Heart left ventricle (tissue), 16 donors: ENCODE data around the gene FBXW5. TPM values are rescaled to one million over a fixed set of nuclear protein-coding genes. Genes with fewer than 3 reads are reported as not detected.

Experiments
- ATAC-seq, 4 donors: fragments of 200-7000 bp; cut with Tn5 transposase; one replicate each; pipeline ENCODE4 v1.9.1; 2020 to 2022; ENCODE audit warnings: moderate library complexity in 4 of 4, mild to moderate bottlenecking in 3 of 4, moderate number of reproducible peaks in 1 of 4
- DNase-seq, 5 donors: peaks; one replicate each; pipeline ENCODE4 v3.0.0-alpha.2; 2020
- H3K27ac ChIP-seq, 12 donors: fragments of 200-600 bp; sonication (generic) in 4 of 12; one replicate each; pipeline versions ENCODE4 v1.5.0 to v1.8.0; 2016 to 2022; ENCODE audit warnings: mild to moderate bottlenecking in 2 of 12
- H3K27me3 ChIP-seq, 9 donors: fragments of 200-600 bp; sonication (generic) in 2 of 9; one replicate each; pipeline versions ENCODE4 v1.5.1 to v1.8.0; 2016 to 2022; ENCODE audit warnings: mild to moderate bottlenecking in 3 of 9
- H3K36me3 ChIP-seq, 9 donors: fragments of 200-600 bp; sonication (generic) in 2 of 9; one replicate each; pipeline versions ENCODE4 v1.5.0 to v1.8.0; 2018 to 2022; ENCODE audit warnings: mild to moderate bottlenecking in 2 of 9
- H3K4me1 ChIP-seq, 12 donors: fragments of 200-600 bp; sonication (generic) in 4 of 12; one replicate each; pipeline versions ENCODE4 v1.5.0 to v1.8.0; 2016 to 2022; ENCODE audit warnings: mild to moderate bottlenecking in 3 of 12
- H3K4me3 ChIP-seq, 12 donors: fragments of 200-600 bp; sonication (generic) in 4 of 12; one replicate each; pipeline versions ENCODE4 v1.5.0 to v1.8.0; 2017 to 2022; ENCODE audit warnings: mild to moderate bottlenecking in 9 of 12, moderate library complexity in 4 of 12
- H3K9me3 ChIP-seq, 12 donors: fragments of 200-600 bp; sonication (generic) in 4 of 12; one replicate each; pipeline versions ENCODE4 v1.5.0 to v1.8.0; 2016 to 2022; ENCODE audit warnings: mild to moderate bottlenecking in 1 of 12
- CTCF ChIP-seq, 12 donors: fragments of 200-600 bp; sonication (generic) in 4 of 12; IDR thresholded peaks; one replicate each; pipeline versions ENCODE4 v1.5.0 to v1.8.0; 2018 to 2022; ENCODE audit warnings: antibody characterized with exemption in 12 of 12, mild to moderate bottlenecking in 5 of 12
- POLR2A ChIP-seq, 2 donors: fragments of 450-650 bp; IDR thresholded peaks; one replicate each; pipeline ENCODE4 v1.6.1; 2017; ENCODE audit warnings: antibody characterized with exemption in 2 of 2, mild to moderate bottlenecking in 2 of 2, moderate library complexity in 2 of 2
- WGBS, 4 donors: extraction: QIAGEN DNeasy Blood & Tissue Kit in 2 of 4; methylation state at CpG; one replicate each; pipeline versions ENCODE4 v1.1.5 to v1.1.7; 2013 to 2018; 5-methylcytosine and 5-hydroxymethylcytosine counted together
- intact Hi-C, 10 donors: fragments of 100-400 bp; cut with DNase I; formaldehyde crosslinking; loops; one replicate each; pipeline versions ENCODE4 v1.11.1 to v1.14.2; 2022
- polyA plus RNA-seq, 2 donors: library from polyadenylated mRNA; stranded (reverse); fragments of 200-250 nt; gene quantifications; one replicate each; pipeline ENCODE4 v1.2.3, GENCODE V29; 2013
- total RNA-seq, 9 donors: library from RNA; depleted of rRNA in 2 of 9; stranded (reverse); fragments of >200 nt in 2 of 9; fragmentation: NEBNext Ultra II Directional in 3 of 9; extraction: Animal tissue kit (Norgen Biotek cat#: 25700) in 3 of 9; gene quantifications; one replicate each; pipeline versions ENCODE4 v1.1.0 to v1.2.4, GENCODE V29; 2016 to 2023
- donor health status: ischemic (EF 13 %, LVEDD 7.1; RV severe dilation, severe dysfunction).
- donor health status: healthy with polysubstance abuse.
- donor health status: DM: no; HTN: yes; CAD: no.
- donor health status: DM: no; HTN: no; CAD: no.
- donor health status: ischemic (EF 25% LVEDD 6.9; RV normal size, moderate dysfunction).
- donor health status: ischemic (EF 25% LVEDD 5.7; RV mildly dilated, moderate dysfunction).
- donor health status: healthy.
- donor health status: DM: yes; HTN: yes; CAD: no.
- donor health status: ischemic (EF 35%, LVEDD 5.7; RV mildly dilated, moderate dysfunction).
- donor health status: nonischemic (EF 11% LVEDD 7.7; RV severe dilation, severe dysfunction).
- donor health status: DM: yes; HTN: yes; CAD: no.
- donor health status: PGD.
- donor health status: ischemic (EF 29% LVEDD 5.4; RV normal size, mild dysfunction).
- donor health status: nonischemic (EF 23%, LVEDD 6.1; RV moderate dilation, normal function).

The FBXW5 gene
- total and polyA plus RNA-seq, 11 donors = 110 to 388 (median 148) TPM

- Histone ChIP-seq H3K27ac (no peak overlapping the region), H3K4me1 (no peaks in the 10 kb centered on the region), H3K4me3 (no peak overlapping the region), H3K36me3 (peaks cover 0 to 92% (median 66%) of the 10 kb centered on the region in 9 donors), H3K27me3 (no peaks in the 10 kb centered on the region), H3K9me3 (no peaks in the 10 kb centered on the region)
- intact Hi-C loops = no loop called here
- DNase-seq (no peak), ATAC-seq (no peak)
- TF ChIP-seq CTCF (IDR thresholded peaks at IDR 0.05) (no peak), POLR2A (IDR thresholded peaks at IDR 0.05) (no peak)
- 85 to 91% (median 90%) methylated on average over 14 to 17 of the region's 17 CpGs for WGBS, 4 donors
Observed at GRCh38 chr9:136913701-136914438, 30.7 kb downstream of the FBXW5 start.

- DNase-seq (no peak), ATAC-seq (no peak)
- 83 to 91% (median 88%) methylated on average over 11 to 12 of the region's 12 CpGs for WGBS, 4 donors
Observed at GRCh38 chr9:136910901-136911245, 33.7 kb downstream of the FBXW5 start.

GRCh38 chr9:136910197-136910900 lies 34.2 kb downstream of the FBXW5 start:
- intact Hi-C loops = no loop called here
- TF ChIP-seq POLR2A (IDR thresholded peaks at IDR 0.05) = no peak
- no peak for TF ChIP-seq CTCF (IDR thresholded peaks at IDR 0.05)

More at GRCh38 chr9:136910901-136911245, 33.7 kb downstream of the FBXW5 start:
- Histone ChIP-seq H3K27ac (no peak overlapping the region), H3K36me3 (peaks cover 0 to 95% (median 61%) of the 10 kb centered on the region in 9 donors), H3K9me3 (no peaks in the 10 kb centered on the region), H3K4me3 (no peak overlapping the region), H3K4me1 (no peaks in the 10 kb centered on the region), H3K27me3 (no peaks in the 10 kb centered on the region)
- intact Hi-C loops = no loop called here
- TF ChIP-seq CTCF (IDR thresholded peaks at IDR 0.05) (no peak), POLR2A (IDR thresholded peaks at IDR 0.05) (no peak)

More at GRCh38 chr9:136910197-136910900, 34.2 kb downstream of the FBXW5 start:
- no peaks in the 10 kb centered on the region for H3K27me3 ChIP-seq
- H3K4me3 ChIP-seq = no peak overlapping the region
- no peaks in the 10 kb centered on the region for H3K4me1 ChIP-seq
- DNase-seq (no peak), ATAC-seq (no peak)
- 89 to 95% (median 94%) methylated on average over 11 to 12 of the region's 12 CpGs for WGBS, 4 donors
- H3K9me3 ChIP-seq = no peaks in the 10 kb centered on the region
- no peak overlapping the region for H3K27ac ChIP-seq
- peaks cover 0 to 95% (median 57%) of the 10 kb centered on the region in 9 donors for H3K36me3 ChIP-seq
